ENCODE data around the gene ENTPD6.
"Not testable (repeated sequence)": the region's sequence is repeated elsewhere in the genome, so short reads cannot be mapped to it uniquely, and the experiment has no call there.

Gene ENTPD6

DNA sequence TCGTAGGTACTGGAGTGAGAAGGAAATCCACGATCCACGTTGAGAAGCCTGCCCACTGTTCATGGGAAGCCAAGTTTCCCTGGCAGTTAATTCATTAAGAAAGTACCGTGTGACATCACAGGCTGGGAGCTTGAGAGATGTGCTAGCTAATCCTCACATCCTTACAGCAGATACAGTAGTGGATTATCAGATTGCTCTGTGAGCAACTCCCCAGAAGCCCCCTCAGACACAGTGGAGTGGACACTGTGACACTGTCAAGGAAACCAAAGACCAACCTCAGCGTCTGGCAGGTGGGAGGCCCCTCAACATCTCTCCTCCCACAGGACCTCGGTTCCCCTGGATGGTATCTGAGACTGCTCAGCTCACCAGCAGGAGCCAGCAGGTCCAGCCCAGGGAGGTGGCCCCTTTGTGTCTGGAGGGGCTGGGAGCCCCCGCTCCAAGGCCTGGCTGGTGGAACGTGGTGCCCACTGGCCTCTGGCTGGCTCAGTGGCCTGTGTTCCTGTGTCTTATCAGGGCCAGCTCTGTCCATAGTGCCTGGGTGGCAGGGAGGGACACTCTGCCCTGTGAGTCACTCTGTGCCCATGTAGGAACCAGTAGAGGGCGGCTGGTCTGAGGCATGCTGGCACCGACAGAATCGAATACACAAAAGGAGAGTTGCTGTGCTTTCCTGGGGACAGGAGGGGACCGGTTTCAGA, 59.6 kb downstream of the ENTPD6 start:
- no peak for DNase-seq (ENCODE audit: low read depth in 3 of 3, low spot score in 1 of 3)

DNA sequence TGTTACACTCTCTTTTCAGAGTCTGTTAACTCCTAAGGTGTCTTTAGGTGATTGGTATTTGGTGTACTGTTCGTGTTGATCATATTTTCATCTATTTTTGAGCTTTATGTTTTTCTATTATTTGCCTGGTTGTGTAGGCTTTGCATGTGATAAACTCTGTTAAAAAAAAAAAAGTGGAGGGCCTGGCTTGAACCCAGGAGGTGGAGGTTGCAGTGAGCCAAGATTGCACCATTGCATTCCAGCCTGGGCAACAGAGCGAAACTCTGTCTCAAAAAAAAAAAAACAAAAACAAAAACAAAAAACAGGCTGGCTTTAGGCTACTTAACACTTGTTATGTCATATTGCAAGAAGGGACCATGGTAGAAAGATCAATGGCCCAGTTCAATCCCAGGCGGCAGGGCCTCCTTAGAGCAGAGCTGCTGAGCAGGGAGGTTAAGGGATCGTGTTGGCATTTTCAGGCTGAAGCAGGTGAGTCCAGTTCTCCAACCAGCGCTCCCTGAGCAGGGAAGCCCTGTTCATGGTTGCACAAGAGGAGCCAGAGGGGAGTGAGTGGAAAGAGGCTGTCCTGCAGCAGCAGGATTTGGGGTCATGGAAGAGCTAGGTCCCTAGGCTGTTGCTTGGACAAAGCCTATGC, 60.8 kb downstream of the ENTPD6 start:
- DNase-seq (ENCODE audit: low read depth in 3 of 3, low spot score in 1 of 3), result no peak

DNA sequence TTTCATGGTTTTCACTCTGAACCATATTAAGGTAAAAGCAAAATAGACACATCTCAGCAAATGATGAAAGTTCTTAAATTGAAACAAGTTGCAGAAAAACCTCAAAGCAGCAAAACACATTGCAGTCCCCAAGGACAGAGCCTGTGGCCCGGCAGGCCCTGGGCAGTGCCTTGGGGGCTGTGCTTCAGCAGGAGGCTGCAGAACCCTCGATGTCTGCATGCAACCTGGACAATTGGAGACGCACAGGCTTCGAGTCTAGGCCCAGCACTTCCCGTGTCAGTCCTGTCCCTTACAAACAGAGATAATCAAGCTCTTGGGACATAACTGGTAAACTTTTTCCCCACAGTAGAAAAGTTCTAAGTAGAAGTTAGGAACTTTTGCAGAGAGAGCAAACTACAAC, 61.6 kb downstream of the ENTPD6 start:
- no peak for DNase-seq (ENCODE audit: low read depth in 3 of 3, low spot score in 1 of 3)

DNA sequence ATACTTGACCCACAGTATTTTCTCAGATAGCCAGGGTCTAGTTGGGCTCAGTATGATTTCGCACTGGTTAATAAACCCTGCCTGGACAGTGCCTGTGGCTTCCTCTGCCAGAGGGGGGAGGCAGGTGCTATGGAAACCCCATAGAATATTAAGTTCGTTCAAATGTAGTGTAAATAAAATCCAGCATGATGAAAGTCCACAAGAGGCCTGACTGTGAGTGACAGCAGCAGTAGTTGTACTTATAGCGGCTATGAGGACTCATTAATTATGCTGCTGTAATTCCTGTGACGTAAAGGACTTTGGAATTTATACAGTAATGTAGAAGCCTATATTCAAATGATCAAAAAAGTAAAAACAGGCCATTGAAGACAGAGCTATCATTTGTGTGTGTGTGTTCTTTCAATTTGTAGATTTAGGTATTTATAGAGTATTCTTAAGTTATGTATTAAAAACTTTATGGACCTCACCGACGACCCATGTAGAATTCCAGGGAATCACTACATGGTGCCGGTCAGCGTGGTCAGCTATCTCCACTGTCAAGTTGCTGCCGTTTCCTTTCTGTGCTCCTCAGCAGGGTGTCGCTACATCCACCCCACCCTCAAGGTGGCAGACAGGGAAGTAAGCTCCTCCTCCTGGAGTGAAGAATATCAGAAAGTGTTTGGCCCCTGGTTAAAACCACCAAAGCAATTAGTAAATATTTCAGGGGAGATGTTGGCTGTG, 62.4 kb downstream of the ENTPD6 start:
- DNase-seq (ENCODE audit: low read depth in 3 of 3, low spot score in 1 of 3), result no peak

DNA sequence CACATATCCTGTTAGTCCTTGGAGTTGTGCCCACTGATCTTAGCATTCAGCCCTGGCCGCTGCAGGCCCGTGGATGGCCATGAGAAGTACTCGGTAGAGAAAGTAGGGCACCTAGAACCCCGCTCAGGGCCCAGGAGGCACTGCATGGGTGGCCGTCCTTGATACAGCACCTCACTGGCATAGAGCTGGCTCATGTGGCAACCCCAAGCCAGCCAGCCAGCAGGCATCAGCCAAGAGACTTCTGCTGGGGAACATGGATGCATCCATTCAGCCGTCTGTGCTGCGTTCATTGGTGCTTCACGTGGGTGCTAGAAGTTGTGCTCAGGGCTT, 62.9 kb downstream of the ENTPD6 start:
- no peak for DNase-seq (ENCODE audit: low read depth in 3 of 3, low spot score in 1 of 3)

DNA sequence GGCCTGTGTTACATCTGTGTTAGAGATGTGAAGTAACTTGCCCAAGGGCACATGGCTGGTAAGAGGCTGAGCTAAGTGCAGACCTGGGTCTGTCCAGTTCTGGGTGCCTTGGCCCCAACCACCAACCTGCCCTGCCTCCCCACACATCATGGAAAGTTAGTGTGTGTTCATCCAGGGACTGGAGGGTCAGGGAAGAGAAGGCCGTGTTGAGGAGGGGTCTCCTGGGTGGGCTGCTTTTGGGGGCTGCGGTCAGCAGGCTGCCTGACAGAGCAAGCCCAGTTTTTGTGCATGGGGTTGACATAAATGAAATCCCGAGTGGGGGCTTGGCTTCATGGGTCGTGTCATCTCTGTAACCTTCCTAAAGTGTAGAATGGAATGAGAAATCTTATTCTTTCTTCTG, 63.3 kb downstream of the ENTPD6 start:
- DNase-seq (ENCODE audit: low read depth in 3 of 3, low spot score in 1 of 3), result no peak

DNA sequence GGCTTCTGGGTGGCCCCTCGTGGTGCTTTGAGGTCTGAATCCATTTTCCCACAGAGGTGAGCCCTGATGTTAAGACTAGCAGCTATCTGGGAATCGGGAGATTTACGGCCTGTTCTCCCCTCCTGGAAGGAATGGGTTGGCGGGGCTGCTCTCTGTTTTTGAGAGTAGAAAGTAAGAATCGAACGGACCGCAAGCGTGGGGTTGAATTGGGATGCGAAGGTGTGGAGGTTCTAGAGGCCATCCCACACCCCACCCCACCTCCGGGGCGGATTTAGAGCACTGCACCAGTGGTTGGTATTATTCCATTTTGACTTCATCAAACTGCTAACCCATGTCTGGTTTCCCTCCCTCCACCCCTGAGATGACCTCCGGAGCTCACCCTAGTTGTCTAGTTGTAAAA, 63.8 kb downstream of the ENTPD6 start:
- DNase-seq (ENCODE audit: low read depth in 3 of 3, low spot score in 1 of 3), result no peak

DNA sequence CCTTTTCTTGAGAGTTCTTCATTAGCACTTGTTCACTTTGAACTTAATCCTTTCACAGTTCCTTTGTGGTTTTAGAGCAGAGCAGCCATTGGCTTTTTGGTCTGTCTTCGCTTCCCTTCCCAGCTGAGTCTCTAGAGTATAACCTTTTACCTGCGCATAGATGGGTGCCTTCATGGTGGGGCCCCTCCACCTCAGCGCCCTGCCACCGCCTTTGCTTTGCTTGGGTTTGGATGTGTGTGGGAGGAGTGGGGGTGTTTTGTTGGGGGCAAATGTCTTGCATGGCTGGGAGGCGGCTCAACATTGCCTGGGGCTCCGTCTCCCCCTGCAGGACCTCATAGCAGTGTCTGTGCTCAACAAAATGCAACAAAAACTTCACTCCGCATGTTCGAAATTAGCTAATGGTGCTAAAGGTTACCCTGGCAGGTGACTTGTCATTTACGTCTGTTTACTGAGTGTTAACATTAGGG, 64.3 kb downstream of the ENTPD6 start:
- DNase-seq (ENCODE audit: low read depth in 3 of 3, low spot score in 1 of 3), result no peak

DNA sequence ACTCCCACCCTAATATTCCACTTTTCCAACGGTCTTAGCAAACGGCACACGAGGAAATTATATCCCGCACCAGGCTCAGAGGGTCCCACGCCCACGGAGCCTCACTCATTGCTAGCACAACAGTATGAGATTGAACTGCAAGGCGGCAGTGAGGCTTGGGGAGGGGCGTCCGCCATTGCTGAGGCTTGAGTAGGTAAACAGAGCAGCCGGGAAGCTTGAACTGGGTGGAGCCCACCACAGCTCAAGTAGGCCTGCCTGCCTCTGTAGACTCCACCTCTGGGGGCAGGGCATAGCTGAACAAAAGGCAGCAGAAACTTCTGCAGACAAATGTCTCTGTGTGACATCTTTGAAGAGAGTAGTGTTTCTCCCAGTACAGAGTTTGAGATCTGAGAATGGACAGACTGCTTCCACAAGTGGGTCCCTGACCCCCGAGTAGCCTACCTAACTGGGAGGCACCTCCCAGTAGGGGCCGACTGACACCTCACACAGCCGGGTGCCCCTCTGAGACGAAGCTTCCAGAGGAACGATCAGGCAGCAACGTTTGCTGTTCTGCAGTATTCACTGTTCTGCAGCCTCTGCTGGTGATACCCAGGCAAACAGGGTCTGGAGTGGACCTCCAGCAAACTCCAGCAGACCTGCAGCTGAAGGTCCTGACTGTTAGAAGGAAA, 65.4 kb downstream of the ENTPD6 start:
- not testable (repeated sequence) for DNase-seq (ENCODE audit: low read depth in 3 of 3, low spot score in 1 of 3)

DNA sequence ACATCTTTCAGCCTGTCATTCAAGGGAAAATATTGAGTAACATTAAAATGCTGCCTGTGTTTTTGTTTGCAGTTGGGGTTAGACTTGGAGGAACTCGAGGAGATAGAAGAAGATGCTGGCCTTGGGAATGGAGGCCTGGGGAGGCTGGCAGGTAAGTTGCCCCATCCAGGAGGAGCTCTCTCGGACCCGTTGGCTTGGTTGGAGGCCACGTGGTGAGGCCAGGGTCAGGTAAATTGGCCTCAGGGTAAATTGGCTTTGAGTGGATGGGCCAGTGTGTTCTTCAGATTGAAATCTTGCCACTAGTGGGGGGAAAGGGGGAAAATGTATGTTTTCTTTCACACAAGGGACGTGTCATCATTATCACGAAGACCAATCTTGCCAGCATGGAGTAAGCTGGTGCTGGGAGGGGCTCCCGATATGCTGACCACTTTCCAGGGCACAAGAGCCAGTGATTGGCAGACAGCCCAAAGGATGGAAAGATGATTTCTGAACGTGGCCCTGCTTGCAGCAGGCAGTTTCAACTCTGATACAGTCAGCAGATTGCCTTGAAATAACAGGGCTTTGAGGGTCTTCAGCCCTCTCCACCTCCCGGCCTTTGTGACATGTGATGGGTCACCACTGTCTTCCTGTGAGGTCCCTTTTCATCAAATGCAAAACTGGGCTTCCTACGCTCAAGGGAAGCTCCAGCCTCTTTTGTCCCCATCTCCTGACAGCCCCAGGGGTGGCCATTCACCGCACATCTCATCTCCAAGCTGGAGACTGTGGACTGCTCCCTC, 73.7 kb downstream of the ENTPD6 start:
- no peak for DNase-seq (ENCODE audit: low read depth in 3 of 3, low spot score in 1 of 3)

DNA sequence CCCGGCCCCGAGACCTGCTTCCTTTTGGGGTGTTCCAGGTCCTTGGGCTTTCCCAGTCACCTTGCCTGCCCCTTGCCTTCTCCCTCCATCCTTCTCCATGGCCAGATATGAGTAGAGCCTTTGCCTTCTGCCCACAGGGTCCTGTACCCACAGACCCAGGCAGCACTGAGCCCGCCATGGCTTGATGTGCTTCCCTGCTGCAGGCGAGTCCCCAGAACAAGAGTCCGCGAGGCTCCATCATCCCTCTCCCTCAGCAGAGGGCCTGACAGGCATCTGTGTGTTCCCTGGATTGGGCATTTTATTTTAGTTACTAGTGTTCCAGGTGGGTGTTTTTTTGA, 74.3 kb downstream of the ENTPD6 start:
- DNase-seq (ENCODE audit: low read depth in 3 of 3, low spot score in 1 of 3), result no peak

DNA sequence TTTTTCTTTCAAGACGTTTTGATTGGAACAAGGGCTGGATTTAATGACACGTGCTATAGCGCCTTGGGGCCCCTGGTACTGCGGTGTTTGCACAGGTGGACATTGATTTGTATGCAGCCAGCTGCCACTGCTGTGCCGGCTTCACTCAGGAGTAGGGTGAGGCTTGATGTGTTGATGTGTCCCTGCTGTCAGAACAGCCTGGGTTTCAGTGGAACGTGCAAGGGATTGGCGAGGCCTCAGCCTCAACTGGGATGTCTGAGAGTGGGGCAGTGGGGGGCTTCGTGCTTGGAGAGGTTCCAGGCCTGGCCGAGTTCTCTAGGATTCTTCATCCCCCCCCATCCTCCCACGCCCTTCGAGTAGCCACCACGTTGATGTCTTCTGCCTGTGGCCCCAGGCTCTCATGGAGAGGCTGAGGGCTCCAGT, 75.3 kb downstream of the ENTPD6 start:
- no peak for DNase-seq (ENCODE audit: low read depth in 3 of 3, low spot score in 1 of 3)

DNA sequence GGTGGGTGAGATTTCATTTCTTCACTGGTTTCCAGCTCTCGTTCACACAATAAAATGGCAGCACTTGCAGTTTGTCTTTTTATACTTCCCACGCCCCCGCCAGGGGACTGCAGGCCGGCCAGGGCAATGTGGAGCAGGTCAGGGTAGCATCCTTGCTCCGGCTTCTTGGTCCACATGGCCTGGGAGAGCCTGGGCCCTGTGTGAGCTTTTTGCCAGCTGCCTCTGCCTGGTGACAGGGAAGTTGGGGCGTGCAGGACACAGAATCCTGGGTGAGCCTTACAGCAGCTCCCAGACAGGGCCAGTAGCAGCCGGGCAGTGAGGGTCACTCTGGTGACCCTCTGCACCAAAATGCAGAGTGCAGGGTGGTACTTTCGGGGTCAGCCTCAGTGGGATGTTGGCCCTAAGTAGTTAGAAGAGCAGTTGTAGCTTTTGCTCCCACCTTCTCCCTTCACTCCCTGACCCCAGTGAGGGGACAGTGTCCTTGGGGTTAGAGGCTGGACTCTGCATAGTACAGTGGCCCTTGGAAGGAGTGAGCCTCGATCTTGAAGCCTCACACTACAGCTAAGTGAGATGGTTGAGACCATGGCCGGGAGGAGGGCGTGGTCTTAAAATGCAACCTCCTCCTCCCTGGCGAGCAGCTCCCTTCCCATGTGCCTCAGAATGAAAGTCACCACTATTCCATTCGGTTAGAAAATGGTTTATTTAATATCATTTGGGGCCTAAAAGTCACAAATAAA, 76.1 kb downstream of the ENTPD6 start:
- DNase-seq (ENCODE audit: low read depth in 3 of 3, low spot score in 1 of 3), result no peak

DNA sequence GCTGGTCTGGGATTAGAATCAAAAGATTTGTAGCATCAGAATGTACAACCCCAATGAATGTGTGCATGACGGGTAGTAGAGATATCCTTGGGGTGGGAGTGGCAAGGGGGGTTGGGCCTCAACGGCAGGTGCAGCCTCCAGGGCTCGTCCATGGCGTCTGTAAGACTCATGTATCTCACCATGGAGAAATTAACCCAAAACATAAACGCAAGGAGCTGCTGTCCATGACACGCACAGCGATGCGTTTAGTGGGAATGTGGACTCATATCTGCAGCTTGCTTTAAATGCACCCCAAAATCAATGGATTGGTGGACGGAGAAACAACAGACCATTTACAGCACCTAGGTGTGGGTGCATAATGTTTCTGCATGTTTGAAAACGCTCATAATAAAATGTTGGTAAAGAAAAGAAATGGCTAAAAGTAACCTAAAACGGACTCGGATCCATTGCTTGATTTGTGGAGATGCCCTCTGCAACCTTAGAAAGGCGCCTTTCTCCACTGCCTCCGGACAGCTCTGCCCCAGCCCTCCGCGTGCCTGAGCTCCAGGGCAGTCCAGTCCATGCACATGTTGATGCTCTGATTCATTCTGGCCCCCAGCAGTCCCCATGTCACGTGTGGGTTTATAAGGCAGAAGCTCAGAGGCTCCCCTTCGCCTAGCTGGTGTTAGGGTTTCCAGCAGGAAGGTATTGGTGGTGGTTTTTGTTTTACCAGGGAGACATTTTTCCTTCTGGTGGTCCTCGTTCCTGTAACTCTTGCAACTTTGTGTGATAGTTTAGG, 76.9 kb downstream of the ENTPD6 start:
- DNase-seq (ENCODE audit: low read depth in 3 of 3, low spot score in 1 of 3), result no peak

DNA sequence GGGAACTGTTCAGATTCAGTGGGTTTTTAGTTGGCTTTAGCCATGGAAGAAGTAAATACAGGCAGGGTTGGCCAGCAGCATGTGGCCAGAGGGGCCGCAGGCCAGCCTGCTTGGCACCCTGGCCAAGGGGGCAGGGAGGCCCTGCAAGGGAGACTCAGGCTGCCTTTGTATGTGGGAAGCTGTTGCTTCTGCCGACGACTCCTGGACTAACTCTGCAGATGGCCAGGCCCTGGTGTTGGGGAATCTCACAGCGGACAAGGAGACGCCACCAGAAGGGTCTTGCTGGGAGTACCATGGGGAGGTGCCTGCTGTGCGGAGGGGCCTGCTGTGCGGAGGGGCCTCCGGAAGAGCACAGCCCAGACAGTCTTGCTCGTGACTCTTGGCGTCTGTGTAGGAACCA, 77.5 kb downstream of the ENTPD6 start:
- DNase-seq (ENCODE audit: low read depth in 3 of 3, low spot score in 1 of 3), result no peak

DNA sequence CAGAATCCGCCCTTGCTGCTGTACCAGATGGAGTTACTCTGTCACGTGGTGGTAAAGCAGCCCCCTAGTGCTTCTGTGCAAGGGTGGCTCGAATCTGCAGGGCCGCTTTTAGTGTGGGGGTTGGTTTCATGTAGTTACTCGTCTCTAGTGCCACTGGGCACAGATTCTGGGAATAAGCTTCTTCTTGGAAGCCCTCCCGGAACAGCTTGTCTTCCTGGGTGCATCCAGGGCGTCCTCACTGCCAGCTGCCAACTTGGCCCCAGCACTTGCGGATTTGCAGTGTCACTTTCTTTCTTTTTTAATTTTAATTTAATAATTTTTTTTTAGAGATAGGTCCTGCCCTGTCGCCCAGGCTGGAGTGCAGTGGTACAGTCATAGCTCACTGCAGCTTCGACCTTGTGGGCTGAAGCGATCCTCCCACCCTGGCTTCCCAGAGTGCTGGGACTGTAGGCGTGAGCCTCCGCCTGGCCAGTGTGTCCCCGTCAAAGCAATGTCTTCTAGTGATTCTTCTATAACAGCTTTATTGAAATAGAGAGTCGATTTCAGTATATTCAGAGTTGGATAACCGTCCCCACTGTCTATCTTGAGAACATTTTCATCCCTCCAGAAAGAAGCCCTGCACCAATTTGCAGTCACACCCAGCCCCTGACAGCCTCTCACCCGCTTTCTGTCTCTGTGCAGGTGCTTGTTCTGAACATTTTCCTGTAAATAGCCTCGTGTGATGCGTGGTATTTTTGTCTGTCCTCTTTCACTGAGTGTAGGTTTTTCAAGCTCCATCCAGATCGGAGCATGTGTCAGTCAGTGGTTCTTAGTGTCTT, 78.2 kb downstream of the ENTPD6 start:
- no peak for DNase-seq (ENCODE audit: low read depth in 3 of 3, low spot score in 1 of 3)

DNA sequence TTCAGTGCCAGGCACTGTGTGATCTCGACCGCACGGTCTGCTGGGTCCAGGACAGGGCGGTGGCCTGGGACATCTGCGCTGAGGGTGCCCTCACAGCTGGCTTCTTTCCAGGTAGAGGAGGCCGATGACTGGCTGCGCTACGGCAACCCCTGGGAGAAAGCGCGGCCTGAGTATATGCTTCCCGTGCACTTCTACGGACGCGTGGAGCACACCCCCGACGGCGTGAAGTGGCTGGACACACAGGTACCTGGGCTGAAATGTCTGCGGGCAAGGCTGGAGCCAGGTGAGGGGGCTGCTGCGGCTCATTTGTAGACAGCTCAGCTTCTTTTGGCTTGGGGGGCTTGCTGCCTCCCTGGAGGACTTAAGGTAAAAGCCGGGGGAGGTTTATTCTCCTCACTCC, 79.0 kb downstream of the ENTPD6 start:
- no peak for DNase-seq (ENCODE audit: low read depth in 3 of 3, low spot score in 1 of 3)

DNA sequence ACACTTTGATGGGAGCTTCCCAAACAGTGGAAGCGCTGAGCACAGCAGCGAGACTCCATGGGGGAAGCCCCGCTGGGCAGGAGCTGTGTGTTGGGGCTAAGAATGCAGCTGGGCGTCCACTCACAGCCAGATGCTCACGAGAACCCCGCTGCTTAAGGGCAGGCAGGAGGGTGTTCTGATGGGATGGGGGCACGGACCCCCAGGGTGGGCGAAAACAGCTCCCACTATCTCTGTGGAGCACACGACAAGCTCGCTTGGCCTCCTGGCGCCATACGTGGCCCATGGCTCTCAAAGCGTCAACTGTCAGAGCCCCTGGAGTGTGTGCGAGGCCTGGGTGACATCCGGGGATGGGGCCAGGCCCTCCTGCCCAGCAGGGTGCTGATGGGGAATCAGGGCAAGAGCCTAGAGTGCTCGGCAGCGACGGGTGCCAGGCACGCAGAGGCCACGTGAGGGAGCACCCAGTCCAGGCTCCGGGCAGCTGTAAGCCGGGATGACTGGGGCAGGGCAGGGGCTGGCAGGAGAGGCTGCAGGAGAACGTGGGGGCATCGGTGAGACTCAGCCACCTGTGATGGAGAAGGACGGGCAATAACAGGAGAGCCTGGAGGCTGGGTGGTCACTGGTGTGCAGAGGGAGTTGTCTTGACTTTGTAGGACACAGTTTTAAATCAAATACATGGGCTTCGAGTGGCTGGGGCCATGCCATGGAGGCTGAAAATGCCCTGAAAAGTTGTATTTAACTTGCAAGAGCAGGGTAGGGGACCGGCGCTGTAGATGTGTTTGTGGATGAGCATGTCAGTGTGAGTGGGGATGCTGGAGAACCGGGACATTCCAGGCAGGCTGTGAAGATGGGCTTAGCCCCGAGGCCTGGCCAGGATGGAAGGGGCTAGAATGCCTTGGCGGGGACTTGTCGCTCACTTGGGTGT, 79.6 kb downstream of the ENTPD6 start:
- no peak for DNase-seq (ENCODE audit: low read depth in 3 of 3, low spot score in 1 of 3)

Measured in stimulated activated CD4-positive, alpha-beta T cell treated with anti-CD3 and anti-CD28 coated beads, TNF-alpha, amount 100 ng/mL, for 1 hour (primary cell).